Gastroesophageal sphincter (tissue), 3 donors: ENCODE results near the gene CPAMD8.

ENCODE experiments used
- CTCF ChIP-seq, 4 experiments: fragments of 200-600 bp in 2 of 4; fragments of 450-650 bp in 2 of 4; sonication (generic) in 1 of 4; IDR thresholded peaks; one replicate each; pipeline ENCODE4 v1.5.1; 2017 to 2019; ENCODE audit warnings: antibody characterized with exemption in 4 of 4, mild to moderate bottlenecking in 2 of 4, moderate library complexity in 2 of 4
- EP300 ChIP-seq: sonication (generic); formaldehyde crosslinking; IDR thresholded peaks from one replicate; pipeline ENCODE4 v1.6.1; 2017; ENCODE audit warnings: antibody characterized with exemption, mild to moderate bottlenecking
- POLR2A ChIP-seq, 2 donors: fragments of 450-650 bp; IDR thresholded peaks; one replicate each; pipeline ENCODE4 v1.6.1; 2017; ENCODE audit warnings: antibody characterized with exemption in 2 of 2, mild to moderate bottlenecking in 2 of 2, moderate library complexity in 1 of 2
- POLR2AphosphoS5 ChIP-seq: sonication (generic); formaldehyde crosslinking; IDR thresholded peaks from one replicate; pipeline ENCODE4 v1.6.1; 2017; ENCODE audit warnings: antibody characterized with exemption

DNA sequence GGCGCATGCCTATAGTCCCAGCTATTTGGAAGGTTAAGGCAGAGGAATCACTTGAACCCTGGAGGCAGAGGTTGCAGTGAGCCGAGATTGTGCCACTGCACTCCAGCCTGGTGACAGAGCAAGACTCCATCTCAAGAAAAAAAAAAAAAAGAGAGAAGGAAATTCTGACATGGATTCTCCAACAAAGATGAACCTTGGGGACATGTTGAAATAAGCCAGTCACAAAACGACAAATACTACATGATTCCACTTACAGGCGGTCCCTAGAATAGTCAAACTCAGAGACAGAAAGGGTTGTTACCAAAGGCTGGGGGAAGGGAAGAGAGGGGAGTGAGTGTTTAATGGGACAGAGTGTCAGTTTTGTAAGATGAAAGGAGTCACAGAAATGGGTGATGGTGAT, 71.4 kb downstream of the CPAMD8 start:
- TF ChIP-seq CTCF (IDR thresholded peaks at IDR 0.05), result no peak
- no peak for TF ChIP-seq POLR2A (IDR thresholded peaks at IDR 0.05)
- no peak for TF ChIP-seq POLR2AphosphoS5
- TF ChIP-seq EP300, result no peak
